Left ventricle myocardium inferior (tissue), 1 donor: ENCODE data around the gene DGLUCY. TPM values are rescaled to one million over a fixed set of nuclear protein-coding genes. Genes with fewer than 3 reads are reported as not detected.

Experiments
- DNase-seq: peaks from one replicate; pipeline ENCODE4 v3.0.0-alpha.2; 2020
- H3K27ac ChIP-seq: fragments of 200-600 bp; replicated peaks from 2 replicates; pipeline ENCODE4 v1.8.0; 2021
- H3K27me3 ChIP-seq: fragments of 200-600 bp; 2 replicates; pipeline ENCODE4 v1.8.0; 2021; ENCODE audit warnings: low read depth
- H3K36me3 ChIP-seq: fragments of 200-600 bp; 2 replicates; pipeline ENCODE4 v1.8.0; 2021
- H3K4me1 ChIP-seq: fragments of 200-600 bp; 2 replicates; pipeline ENCODE4 v1.8.0; 2021
- H3K4me3 ChIP-seq: fragments of 200-600 bp; 2 replicates; pipeline ENCODE4 v1.8.0; 2021; ENCODE audit warnings: mild to moderate bottlenecking, moderate library complexity
- H3K9me3 ChIP-seq: fragments of 200-600 bp; replicated peaks from 2 replicates; pipeline ENCODE4 v1.8.0; 2021
- intact Hi-C: fragments of 100-400 bp; cut with micrococcal nuclease; formaldehyde crosslinking; loops from one replicate; pipeline ENCODE4 v1.11.0; 2022
- total RNA-seq: library from RNA; stranded (reverse); fragmentation: NEBNext Ultra II Directional; extraction: Animal tissue kit (Norgen Biotek cat#: 25700); gene quantifications from one replicate; pipeline ENCODE4 v1.2.1, GENCODE V29; 2021
- TF ChIP-seq, protein P1 (sequence below): fragments of 200-600 bp; IDR thresholded peaks from 2 replicates; pipeline ENCODE4 v1.8.0; 2021; ENCODE audit warnings: antibody characterized with exemption, mild to moderate bottlenecking, borderline replicate concordance
- donor health status: DM: no; HTN: yes; CAD: no; lungs with severe emphysema.

DGLUCY gene
- total RNA-seq, 1 donor from 2014 or later = 220 TPM

DNA sequence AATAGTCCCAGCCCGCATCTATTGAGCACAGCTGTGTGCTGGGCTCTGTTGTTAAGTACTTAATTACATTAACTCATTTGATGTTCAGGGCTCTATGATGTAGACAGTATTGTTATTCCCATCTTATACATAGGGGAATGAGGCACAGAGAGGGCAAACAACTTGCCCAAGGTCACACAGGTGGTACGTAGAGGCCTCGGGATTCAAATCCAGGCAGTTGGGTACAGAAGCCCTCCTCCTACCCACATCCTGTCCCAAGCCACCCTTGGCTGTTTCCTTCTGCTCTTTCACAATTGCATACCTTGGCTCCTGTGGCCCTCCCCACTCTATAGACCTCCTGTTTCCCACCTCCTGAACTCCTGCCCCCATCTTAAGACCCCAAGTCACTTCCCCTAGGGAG, 140.6 kb downstream of the DGLUCY start:
- Histone ChIP-seq H3K4me3 (peak overlapping the region; percentile 73), H3K36me3 (no peaks in the 10 kb centered on the region), H3K4me1 (peaks cover 31% of the 10 kb centered on the region), H3K9me3 (no peaks in the 10 kb centered on the region), H3K27ac (peak overlapping the region; percentile 49), H3K27me3 (peaks cover 11% of the 10 kb centered on the region)
- TF ChIP-seq, protein P1, sequence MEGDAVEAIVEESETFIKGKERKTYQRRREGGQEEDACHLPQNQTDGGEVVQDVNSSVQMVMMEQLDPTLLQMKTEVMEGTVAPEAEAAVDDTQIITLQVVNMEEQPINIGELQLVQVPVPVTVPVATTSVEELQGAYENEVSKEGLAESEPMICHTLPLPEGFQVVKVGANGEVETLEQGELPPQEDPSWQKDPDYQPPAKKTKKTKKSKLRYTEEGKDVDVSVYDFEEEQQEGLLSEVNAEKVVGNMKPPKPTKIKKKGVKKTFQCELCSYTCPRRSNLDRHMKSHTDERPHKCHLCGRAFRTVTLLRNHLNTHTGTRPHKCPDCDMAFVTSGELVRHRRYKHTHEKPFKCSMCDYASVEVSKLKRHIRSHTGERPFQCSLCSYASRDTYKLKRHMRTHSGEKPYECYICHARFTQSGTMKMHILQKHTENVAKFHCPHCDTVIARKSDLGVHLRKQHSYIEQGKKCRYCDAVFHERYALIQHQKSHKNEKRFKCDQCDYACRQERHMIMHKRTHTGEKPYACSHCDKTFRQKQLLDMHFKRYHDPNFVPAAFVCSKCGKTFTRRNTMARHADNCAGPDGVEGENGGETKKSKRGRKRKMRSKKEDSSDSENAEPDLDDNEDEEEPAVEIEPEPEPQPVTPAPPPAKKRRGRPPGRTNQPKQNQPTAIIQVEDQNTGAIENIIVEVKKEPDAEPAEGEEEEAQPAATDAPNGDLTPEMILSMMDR = no peak
- no peak for DNase-seq
- intact Hi-C loops = no loop called here

DNA sequence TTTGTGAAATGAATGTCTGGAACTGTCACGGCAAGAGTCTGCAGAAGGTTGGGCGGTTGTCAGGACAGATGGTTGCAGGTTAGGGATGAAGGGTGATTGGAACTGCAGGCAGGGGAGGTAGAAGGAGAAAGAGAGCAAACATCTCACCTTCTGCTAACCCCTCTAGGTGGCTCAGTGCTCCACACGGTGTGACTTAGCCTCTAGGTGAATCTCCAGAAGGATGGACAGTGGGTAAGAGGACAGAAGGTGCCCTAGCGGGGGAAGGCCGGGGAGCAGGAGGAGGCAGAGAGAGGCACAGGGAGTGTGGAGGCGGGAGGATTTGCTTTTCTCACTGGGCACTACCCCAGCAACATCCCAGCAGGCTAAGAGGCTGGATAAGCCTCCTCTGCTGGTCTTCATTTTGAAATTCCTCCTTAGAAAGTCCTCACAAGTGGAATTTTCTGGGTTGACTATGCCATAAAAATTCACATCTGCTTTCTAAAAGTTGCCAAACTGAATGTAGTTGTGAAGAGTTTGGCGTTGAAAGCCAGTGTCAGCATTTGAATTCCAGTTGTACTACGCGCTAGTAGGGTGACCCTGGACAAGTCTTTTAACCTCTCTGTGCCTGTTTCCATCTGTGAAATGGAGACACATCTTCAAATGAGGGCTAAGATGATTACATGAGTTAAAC, 141.3 kb downstream of the DGLUCY start:
- Histone ChIP-seq H3K27ac (no peak overlapping the region), H3K4me1 (peaks cover 31% of the 10 kb centered on the region), H3K9me3 (no peaks in the 10 kb centered on the region), H3K27me3 (peaks cover 11% of the 10 kb centered on the region), H3K4me3 (no peak overlapping the region), H3K36me3 (no peaks in the 10 kb centered on the region)
- no peak for DNase-seq
- TF ChIP-seq, protein P1 = no peak
- intact Hi-C loops = no loop called here

DNA sequence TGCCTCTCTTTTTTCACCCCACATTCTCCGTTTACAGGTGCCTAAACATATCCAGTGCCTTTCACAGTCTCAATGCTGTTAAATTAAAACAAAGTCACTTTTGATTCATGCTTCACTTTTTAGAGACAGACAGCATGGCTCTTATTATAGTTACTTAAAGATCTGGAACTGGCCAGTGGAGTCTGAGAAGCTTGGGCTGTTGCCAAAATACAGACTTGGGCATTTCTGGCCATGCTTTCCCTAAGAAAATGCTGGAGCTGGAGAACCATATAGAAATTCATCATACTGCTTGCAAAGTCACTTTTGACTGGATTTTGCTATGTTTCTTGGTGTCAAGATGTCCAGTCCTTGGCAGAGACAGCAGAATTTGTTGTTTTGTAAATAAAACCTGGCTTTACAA, 142.8 kb downstream of the DGLUCY start:
- Histone ChIP-seq H3K4me3 (no peak overlapping the region), H3K27ac (peak overlapping the region; percentile 63)

DNA sequence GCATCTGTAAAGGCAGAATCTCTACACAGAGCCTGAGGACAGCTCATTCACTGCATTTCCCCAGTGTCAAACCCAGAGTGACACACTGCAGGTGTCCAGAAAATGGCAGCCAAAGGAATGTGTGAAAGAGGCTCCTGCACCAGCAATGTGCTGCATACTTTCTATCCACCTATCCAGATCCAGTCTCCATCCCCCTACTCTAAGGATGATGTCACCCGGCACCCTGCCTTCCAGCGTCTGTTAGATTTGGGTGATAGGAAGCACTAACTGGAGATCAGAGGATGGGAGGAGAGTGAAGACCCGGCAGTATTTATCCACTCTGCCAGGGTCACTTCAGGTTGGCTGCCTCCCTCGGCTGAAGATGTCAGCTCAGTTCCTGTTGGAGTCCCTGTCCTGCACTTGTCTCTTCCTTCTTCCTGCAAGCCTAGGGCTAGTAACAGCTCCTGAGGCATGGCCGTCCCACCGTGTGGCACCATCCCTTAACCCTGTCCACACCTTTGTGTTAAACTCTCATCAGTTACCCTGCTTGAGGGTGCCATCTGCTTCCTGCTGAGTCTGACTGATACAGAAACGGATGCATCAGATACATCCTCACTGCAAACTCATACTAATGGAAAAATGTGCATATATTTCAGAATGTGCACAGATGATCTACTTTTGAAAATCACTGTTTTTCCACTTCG, 143.6 kb downstream of the DGLUCY start:
- TF ChIP-seq, protein P1 = no peak
- Histone ChIP-seq H3K4me1 (peaks cover 31% of the 10 kb centered on the region), H3K27me3 (peaks cover 26% of the 10 kb centered on the region), H3K9me3 (peaks cover 6% of the 10 kb centered on the region), H3K36me3 (no peaks in the 10 kb centered on the region), H3K27ac (peak overlapping the region; percentile 63), H3K4me3 (no peak overlapping the region)
- DNase-seq = no peak
- intact Hi-C loops = no loop called here

More for the DNA sequence above, 142.8 kb downstream of the DGLUCY start:
- peaks cover 31% of the 10 kb centered on the region for H3K4me1 ChIP-seq
- peaks cover 19% of the 10 kb centered on the region for H3K27me3 ChIP-seq
- intact Hi-C loops = no loop called here
- TF ChIP-seq, protein P1 = no peak
- no peaks in the 10 kb centered on the region for H3K36me3 ChIP-seq
- DNase-seq = no peak
- peaks cover 6% of the 10 kb centered on the region for H3K9me3 ChIP-seq

DNA sequence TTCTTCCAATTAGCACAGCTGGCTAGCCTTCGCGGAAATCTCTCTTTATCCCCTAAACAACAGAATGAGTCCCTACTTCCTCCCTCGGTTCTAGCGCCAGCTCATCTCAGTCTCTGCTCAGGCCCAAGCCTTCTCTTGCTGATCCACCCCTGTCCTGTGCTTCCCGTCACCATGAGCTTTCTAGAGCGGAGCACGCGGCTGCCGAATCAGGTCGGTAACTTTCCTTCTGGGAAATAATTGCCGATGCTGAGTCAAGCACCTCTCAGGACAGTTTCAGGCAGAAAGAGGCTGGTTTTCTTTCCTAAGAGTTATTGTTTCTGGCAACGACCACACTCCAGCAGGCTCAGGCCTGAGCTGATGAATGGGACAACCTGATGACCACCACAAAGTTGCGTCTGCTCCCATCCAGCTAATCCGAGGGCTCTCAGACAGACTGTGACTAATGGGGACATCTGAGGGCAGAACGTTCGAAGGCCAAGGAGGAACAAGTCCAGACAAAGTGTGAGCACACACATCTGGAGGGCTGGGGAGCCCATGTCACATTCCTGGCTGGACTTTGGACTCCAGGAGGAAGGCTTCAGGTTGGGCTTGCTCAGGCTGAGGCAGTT, 144.2 kb downstream of the DGLUCY start:
- Histone ChIP-seq H3K27ac (peak overlapping the region; percentile 63), H3K4me1 (peaks cover 25% of the 10 kb centered on the region), H3K27me3 (peaks cover 23% of the 10 kb centered on the region), H3K36me3 (no peaks in the 10 kb centered on the region), H3K4me3 (no peak overlapping the region), H3K9me3 (peaks cover 6% of the 10 kb centered on the region)
- TF ChIP-seq, protein P1 = no peak
- intact Hi-C loops = no loop called here
- peak; percentile 31 for DNase-seq
